PFSK-1 (cell line): ENCODE results near the gene ZKSCAN2.

Source experiments
- FOXP2 ChIP-seq: optimal IDR thresholded peaks from 2 replicates; pipeline ENCODE3; 2011; ENCODE audit warnings: borderline replicate concordance, control low read depth, inconsistent platforms; ENCODE audit not compliant: insufficient read depth; ENCODE audit errors: extremely low read length, extremely low read depth
- POLR2AphosphoS5 ChIP-seq: IDR thresholded peaks from 2 replicates; pipeline ENCODE4 v1.6.1; 2012; ENCODE audit warnings: low read depth, mild to moderate bottlenecking, control low read depth, low read length, moderate library complexity
- REST ChIP-seq, 2 experiments: IDR thresholded peaks; 2 replicates each; pipeline versions ENCODE4 v1.6.1 to v1.8.0; 2011 to 2012; ENCODE audit warnings: low read depth in 2 of 2, low read length in 2 of 2, control low read depth in 1 of 2, inconsistent platforms in 1 of 2, mild to moderate bottlenecking in 1 of 2, moderate library complexity in 1 of 2; ENCODE audit not compliant: insufficient read depth in 1 of 2
- SIN3A ChIP-seq: IDR thresholded peaks from 2 replicates; pipeline ENCODE4 v1.6.1; 2012; ENCODE audit warnings: mild to moderate bottlenecking, low read length, moderate library complexity, borderline replicate concordance; ENCODE audit not compliant: insufficient read depth
- TAF1 ChIP-seq: IDR thresholded peaks from 2 replicates; pipeline ENCODE4 v1.6.1; 2012; ENCODE audit warnings: low read length, control low read depth, borderline replicate concordance; ENCODE audit not compliant: insufficient read depth

DNA sequence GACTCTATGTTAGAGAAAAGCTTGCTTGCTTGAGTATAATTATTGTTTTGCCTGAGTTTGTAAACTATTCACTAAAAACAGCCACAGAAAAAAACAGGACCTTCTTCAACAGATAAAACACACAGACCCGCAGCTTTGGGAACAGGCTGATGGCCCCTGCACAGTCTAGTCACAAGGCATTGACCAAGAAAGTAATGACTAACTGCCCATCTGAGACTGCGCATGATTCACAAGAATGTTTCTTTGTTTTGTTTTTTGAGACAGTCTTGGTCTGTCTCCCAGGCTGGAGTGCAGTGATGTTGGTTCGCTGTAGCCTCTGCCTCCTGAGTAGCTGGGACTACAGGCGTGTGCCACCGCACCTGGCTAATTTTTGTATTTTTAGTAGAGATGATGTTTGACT is 2.8 kb upstream of the ZKSCAN2 start:
- no peak for TF ChIP-seq SIN3A
- TF ChIP-seq REST (IDR thresholded peaks at IDR 0.05; ENCODE audit: insufficient read depth in 1 of 2, low read depth in 2 of 2, low read length in 2 of 2), result no peak
- no peak for TF ChIP-seq TAF1
- no peak for TF ChIP-seq POLR2AphosphoS5
- TF ChIP-seq FOXP2, result no peak
